GM12865 (cell line): ENCODE results near the gene WFDC13.
A peak's percentile ranks its signal among the peaks of the same experiment; 100 is the strongest.
"Not testable (repeated sequence)": the region's sequence is repeated elsewhere in the genome, so short reads cannot be mapped to it uniquely, and the experiment has no call there.

Experiments
- DNase-seq: peaks from one replicate; pipeline ENCODE4 v3.0.0; 2010; ENCODE audit warnings: low read depth
- H3K4me3 ChIP-seq: 2 replicates; pipeline ENCODE4 v1.5.1; 2011; ENCODE audit warnings: mild to moderate bottlenecking, low read depth, low read length, control low read depth
- CTCF ChIP-seq: IDR thresholded peaks from 2 replicates; pipeline ENCODE4 v1.5.1; 2011; ENCODE audit warnings: low read length, control low read depth, low read depth, inconsistent platforms; ENCODE audit not compliant: insufficient read depth; ENCODE audit errors: missing control alignments

Gene WFDC13

GRCh38 chr20:45701104-45701503 is 734 bp upstream of the WFDC13 start:
- TF ChIP-seq CTCF, result no peak
- DNase-seq, result no peak
- H3K4me3 ChIP-seq, result no peak overlapping the region

DNA sequence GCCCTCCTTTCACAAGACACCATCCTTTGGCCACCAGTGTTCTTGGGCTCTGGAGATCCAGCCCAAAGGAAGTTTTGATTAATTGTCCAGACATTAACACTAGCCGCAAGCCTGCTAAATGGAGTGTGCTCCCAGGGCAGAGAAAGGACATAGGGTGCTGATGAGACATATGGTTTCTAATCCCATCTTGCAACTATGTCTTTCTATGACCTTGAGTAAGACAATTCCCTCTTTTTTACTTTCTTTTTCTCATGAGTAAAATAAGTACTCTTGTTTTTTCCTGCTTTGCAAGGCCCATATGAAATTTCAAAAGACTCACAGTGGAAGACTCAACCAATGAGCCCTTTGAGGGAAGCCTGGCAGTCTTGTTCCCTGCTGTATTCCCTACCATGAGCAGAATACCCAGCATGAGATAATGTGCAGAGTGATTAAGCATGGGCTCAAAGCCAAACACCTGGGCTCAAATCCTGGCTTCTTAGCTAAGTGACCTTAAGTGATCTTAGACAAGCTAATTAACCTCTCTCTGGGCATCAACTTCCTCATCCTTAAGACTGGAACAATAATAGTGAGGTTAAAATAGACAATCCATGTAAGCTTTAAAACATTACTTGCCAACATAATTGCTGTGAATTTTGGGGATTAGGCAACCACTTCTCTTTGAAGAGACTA is 3.3 kb downstream of the WFDC13 start, which contains the start of gene WFDC10B:
TSS of gene WFDC10B (minus strand) at position 51 of the 669 bp plus-strand sequence. CDS start 19,027 bp downstream, outside the sequence.
- no peak for TF ChIP-seq CTCF
- no peak for DNase-seq
- H3K4me3 ChIP-seq, result no peak within 1 kb of the TSS

- not testable (repeated sequence) for H3K4me3 ChIP-seq
- DNase-seq, result peak; percentile 18
Observed at GRCh38 chr20:45716141-45716688, 14.4 kb downstream of the WFDC13 start.

DNA sequence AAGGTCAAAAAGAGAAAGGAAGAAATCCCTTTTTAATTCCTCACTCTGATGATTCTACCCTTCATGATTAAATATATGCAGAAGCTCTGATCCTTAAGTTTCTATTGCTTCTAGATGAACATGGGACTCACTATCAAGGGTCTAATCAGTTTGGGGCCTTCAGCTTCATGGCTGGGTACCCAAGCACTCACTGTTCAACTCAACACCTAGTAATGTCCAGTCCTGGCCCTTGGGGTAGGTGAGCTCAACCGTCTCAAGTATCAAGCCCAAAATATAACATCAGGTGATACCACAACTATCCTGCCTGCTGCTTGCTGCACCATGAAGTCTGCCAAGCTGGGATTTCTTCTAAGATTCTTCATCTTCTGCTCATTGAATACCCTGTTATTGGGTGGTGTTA is 20.2 kb downstream of the WFDC13 start, which contains the start of gene SPINT4:
TSS of gene SPINT4 (plus strand) at position 301 of the 400 bp plus-strand sequence. CDS start at position 322, 21 bp downstream.
- DNase-seq, result no peak
- TF ChIP-seq CTCF, result no peak
- H3K4me3 ChIP-seq, result no peak within 1 kb of the TSS

DNA sequence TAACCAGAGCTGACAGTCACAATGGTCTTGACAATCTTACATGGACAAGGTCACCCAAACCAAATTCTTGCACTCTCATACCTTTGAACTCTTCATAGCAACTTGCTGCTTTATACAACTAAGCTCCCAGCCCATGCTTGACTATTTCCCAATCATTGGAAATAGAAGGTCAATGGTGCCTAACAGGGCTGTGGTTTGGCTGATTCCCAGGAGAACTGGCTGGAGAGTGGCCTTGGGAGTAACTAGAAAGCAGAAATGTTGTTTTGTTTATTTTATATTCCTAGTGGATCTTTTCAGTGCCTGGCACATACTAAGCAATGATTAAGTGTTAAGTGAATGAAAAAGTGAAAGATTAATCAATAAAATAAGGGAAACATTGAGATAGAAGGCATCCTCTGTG is 23.3 kb downstream of the WFDC13 start:
- H3K4me3 ChIP-seq, result no peak overlapping the region
- no peak for TF ChIP-seq CTCF
- DNase-seq, result no peak

- H3K4me3 ChIP-seq, result no peak overlapping the region
- no peak for TF ChIP-seq CTCF
- DNase-seq, result peak; percentile 20
Observed at GRCh38 chr20:45727044-45727443, 25.2 kb downstream of the WFDC13 start.

- TF ChIP-seq CTCF, result no peak
- DNase-seq, result no peak
- no peak overlapping the region for H3K4me3 ChIP-seq
Observed at GRCh38 chr20:45732199-45732598, 30.4 kb downstream of the WFDC13 start.
